ENCODE measurements around the gene CPSF4.
"Not testable (repeated sequence)": the region's sequence is repeated elsewhere in the genome, so short reads cannot be mapped to it uniquely, and the experiment has no call there.

CPSF4 gene

DNA sequence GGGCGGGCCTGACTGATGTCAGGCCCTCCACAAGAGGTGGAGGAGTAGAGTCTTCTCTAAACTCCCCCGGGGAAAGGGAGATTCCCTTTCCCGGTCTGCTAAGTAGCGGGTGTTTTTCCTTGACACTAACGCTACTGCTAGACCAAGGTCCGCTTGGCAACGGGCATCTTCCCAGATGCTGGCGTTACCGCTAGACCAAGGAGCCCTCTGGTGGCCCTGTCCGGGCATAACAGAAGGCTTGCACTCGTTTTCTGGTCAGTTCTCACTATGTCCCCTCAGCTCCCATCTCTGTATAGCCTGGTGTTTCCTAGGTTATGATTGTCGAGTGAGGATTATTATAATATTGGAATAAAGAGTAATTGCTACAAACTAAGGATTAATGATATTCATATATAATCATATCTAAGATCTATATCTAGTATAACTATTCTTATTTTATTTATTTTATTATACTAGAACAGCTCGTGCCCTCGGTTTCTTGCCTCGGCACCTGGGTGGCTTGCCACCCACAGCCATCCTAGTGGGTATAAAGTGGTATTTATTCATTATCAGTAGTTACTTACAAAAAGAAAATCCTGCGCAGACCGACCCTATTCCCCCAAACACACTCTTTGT lies 23.1 kb upstream of the CPSF4 start:
- not testable (repeated sequence) for H3K27me3 ChIP-seq (ENCODE audit: control insufficient read depth, low read length); H3K4me1 ChIP-seq (ENCODE audit: control insufficient read depth, low read length); H3K9me3 ChIP-seq (ENCODE audit: control insufficient read depth, insufficient read depth, low read length); H3K9me2 ChIP-seq (replicated peaks; ENCODE audit: control insufficient read depth, low read length); H3K27ac ChIP-seq (ENCODE audit: low read depth, low read length); H3F3A ChIP-seq (ENCODE audit: control insufficient read depth, insufficient read depth); H3K4me2 ChIP-seq (ENCODE audit: low read length); H3K4me3 ChIP-seq (ENCODE audit: low read length)
- H3K36me3 ChIP-seq (ENCODE audit: control insufficient read depth, low read length) = peaks cover 93% of the 10 kb centered on the region
- TF ChIP-seq, protein P1, sequence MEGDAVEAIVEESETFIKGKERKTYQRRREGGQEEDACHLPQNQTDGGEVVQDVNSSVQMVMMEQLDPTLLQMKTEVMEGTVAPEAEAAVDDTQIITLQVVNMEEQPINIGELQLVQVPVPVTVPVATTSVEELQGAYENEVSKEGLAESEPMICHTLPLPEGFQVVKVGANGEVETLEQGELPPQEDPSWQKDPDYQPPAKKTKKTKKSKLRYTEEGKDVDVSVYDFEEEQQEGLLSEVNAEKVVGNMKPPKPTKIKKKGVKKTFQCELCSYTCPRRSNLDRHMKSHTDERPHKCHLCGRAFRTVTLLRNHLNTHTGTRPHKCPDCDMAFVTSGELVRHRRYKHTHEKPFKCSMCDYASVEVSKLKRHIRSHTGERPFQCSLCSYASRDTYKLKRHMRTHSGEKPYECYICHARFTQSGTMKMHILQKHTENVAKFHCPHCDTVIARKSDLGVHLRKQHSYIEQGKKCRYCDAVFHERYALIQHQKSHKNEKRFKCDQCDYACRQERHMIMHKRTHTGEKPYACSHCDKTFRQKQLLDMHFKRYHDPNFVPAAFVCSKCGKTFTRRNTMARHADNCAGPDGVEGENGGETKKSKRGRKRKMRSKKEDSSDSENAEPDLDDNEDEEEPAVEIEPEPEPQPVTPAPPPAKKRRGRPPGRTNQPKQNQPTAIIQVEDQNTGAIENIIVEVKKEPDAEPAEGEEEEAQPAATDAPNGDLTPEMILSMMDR (IDR thresholded peaks at IDR 0.05; ENCODE audit: low read depth, low read length, poor library complexity, severe bottlenecking) = peak; percentile 61
- peaks cover 15% of the 10 kb centered on the region; the same call in 1 of the 2 replicates for H4K20me1 ChIP-seq (ENCODE audit: control insufficient read depth, insufficient read depth, low read depth, low read length)
- peaks cover 51% of the 10 kb centered on the region for H3K79me2 ChIP-seq (ENCODE audit: control insufficient read depth, low read length)

DNA sequence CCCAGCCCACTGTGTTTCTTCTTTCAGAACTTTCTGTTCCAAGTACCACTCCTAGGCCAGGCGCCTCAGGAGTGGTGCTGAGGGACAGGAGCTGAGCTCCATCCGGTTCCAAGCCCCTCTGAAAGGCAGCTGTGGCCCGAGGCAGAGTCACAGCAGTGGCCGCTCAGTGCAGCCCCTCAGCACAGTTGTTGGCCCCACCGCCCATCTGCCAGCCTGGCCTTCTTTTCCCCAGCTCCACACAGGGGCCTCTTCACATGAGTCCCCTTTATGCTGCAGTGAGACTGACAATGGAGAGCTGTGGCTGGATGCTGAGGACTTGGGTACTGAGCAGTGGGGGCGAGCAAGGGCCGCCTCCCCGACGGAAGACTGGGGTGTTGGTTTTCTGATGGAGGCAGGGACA lies 20.5 kb upstream of the CPSF4 start:
- Histone ChIP-seq H3K9me2 (replicated peaks; ENCODE audit: control insufficient read depth, low read length) (no peaks in the 10 kb centered on the region), H3K9me3 (ENCODE audit: control insufficient read depth, insufficient read depth, low read length) (no peaks in the 10 kb centered on the region), H3K4me2 (ENCODE audit: low read length) (no peak overlapping the region), H3K4me3 (ENCODE audit: low read length) (no peak overlapping the region), H4K20me1 (ENCODE audit: control insufficient read depth, insufficient read depth, low read depth, low read length) (peaks cover 14% of the 10 kb centered on the region; the same call in 1 of the 2 replicates), H3K36me3 (ENCODE audit: control insufficient read depth, low read length) (peaks cover 87% of the 10 kb centered on the region), H3K27me3 (ENCODE audit: control insufficient read depth, low read length) (no peaks in the 10 kb centered on the region), H3K4me1 (ENCODE audit: control insufficient read depth, low read length) (no peaks in the 10 kb centered on the region), H3K79me2 (ENCODE audit: control insufficient read depth, low read length) (peaks cover 29% of the 10 kb centered on the region), H3F3A (ENCODE audit: control insufficient read depth, insufficient read depth) (peaks cover 12% of the 10 kb centered on the region), H3K27ac (ENCODE audit: low read depth, low read length) (no peak overlapping the region)
- TF ChIP-seq EZH2phosphoT487 (IDR thresholded peaks at IDR 0.05; ENCODE audit: borderline replicate concordance, low read length) = no peak
- TF ChIP-seq, protein P1 (IDR thresholded peaks at IDR 0.05; ENCODE audit: low read depth, low read length, poor library complexity, severe bottlenecking) = no peak

DNA sequence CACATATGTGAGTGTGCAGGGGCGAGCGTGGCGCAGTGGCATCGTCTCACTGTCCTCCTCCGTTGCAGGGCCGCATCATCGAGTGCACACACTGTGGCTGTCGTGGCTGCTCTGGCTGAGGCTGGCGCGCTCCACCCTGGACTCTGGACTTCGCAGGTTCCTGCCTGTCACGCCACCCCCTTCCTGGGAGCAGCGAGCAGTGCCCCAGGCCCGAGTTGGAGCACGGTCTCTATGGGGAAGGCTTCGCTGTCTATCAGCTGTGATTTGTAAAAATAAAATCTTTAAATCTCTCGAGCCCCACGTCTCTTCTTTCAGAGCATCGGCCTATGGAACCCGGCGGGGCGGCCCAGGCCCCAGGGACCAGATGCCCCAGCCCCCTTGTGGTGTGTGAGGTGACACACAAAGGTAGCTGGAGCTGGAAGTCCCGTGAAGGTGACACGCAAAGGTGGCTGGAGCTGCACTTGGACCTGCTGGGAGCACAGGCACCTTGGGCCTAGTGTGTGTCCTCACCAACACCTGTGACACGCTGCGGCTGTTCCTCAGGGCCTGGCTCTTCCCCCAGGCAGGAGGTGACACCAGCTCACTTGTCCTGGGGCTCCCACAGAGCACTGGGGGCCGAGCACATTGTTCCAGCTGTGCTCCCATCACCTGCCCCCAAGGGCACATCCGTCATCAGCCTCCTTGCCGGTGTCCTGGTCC lies 19.3 kb upstream of the CPSF4 start:
- H3K4me3 ChIP-seq (ENCODE audit: low read length) = no peak overlapping the region
- H4K20me1 ChIP-seq (ENCODE audit: control insufficient read depth, insufficient read depth, low read depth, low read length) = peaks cover 14% of the 10 kb centered on the region; the same call in 1 of the 2 replicates
- no peaks in the 10 kb centered on the region for H3K27me3 ChIP-seq (ENCODE audit: control insufficient read depth, low read length)
- H3K4me1 ChIP-seq (ENCODE audit: control insufficient read depth, low read length) = no peaks in the 10 kb centered on the region
- no peaks in the 10 kb centered on the region for H3K9me3 ChIP-seq (ENCODE audit: control insufficient read depth, insufficient read depth, low read length)
- peaks cover 12% of the 10 kb centered on the region for H3F3A ChIP-seq (ENCODE audit: control insufficient read depth, insufficient read depth)
- H3K36me3 ChIP-seq (ENCODE audit: control insufficient read depth, low read length) = peaks cover 89% of the 10 kb centered on the region
- no peaks in the 10 kb centered on the region for H3K9me2 ChIP-seq (replicated peaks; ENCODE audit: control insufficient read depth, low read length)
- no peak overlapping the region for H3K27ac ChIP-seq (ENCODE audit: low read depth, low read length)
- TF ChIP-seq EZH2phosphoT487 (IDR thresholded peaks at IDR 0.05; ENCODE audit: borderline replicate concordance, low read length) = no peak
- TF ChIP-seq, protein P1 (IDR thresholded peaks at IDR 0.05; ENCODE audit: low read depth, low read length, poor library complexity, severe bottlenecking) = no peak
- H3K79me2 ChIP-seq (ENCODE audit: control insufficient read depth, low read length) = peaks cover 28% of the 10 kb centered on the region
- H3K4me2 ChIP-seq (ENCODE audit: low read length) = no peak overlapping the region

Measured in DOHH2 (cell line).